ENCODE data around the gene GLUD2. TPM values are rescaled to one million over a fixed set of nuclear protein-coding genes. Genes with fewer than 3 reads are reported as not detected.

Gene GLUD2
- total and polyA plus RNA-seq, 4 experiments from 2014 or later = 0.32 to 0.53 (median 0.43) TPM

- DNase-seq = no peak
- H3K4me3 ChIP-seq (ENCODE audit: low read length in 2 of 2) = no peak overlapping the region
- H3K27me3 ChIP-seq (ENCODE audit: insufficient read depth, low read length) = no peaks in the 10 kb centered on the region
- H3K27ac Mint-ChIP-seq = no peak overlapping the region
- H3K36me3 Mint-ChIP-seq = no peaks in the 10 kb centered on the region
- H3K27me3 Mint-ChIP-seq = peaks cover 0 to 2% of the 10 kb centered on the region in 2 donors
- H3K4me1 ChIP-seq (ENCODE audit: insufficient read depth, low read length) = no peaks in the 10 kb centered on the region
- H3K36me3 ChIP-seq (ENCODE audit: insufficient read depth, low read length) = no peaks in the 10 kb centered on the region
- H3K4me1 Mint-ChIP-seq = no peaks in the 10 kb centered on the region
- peaks cover 0 to 7% (median 0%) of the 10 kb centered on the region in 8 donors for H3K9me3 Mint-ChIP-seq
- H3K9me3 ChIP-seq (ENCODE audit: control insufficient read depth in 1 of 2, low read length in 2 of 2) = no peaks in the 10 kb centered on the region
- ChIA-PET POLR2A (ENCODE audit: partially characterized antibody) (no interaction called here), CTCF (ENCODE audit: partially characterized antibody) (no interaction called here)
- no peak overlapping the region for H3K4me3 Mint-ChIP-seq
- intact Hi-C loops (cut with micrococcal nuclease) = no loop called here
- H3K27ac ChIP-seq (ENCODE audit: low read depth, low read length) = no peak overlapping the region
Measured at GRCh38 chrX:121013897-121014455, 33.4 kb upstream of the GLUD2 start.

- CTCF ChIA-PET (ENCODE audit: partially characterized antibody) = no interaction called here
Measured at GRCh38 chrX:121014826-121015225, 32.6 kb upstream of the GLUD2 start.

GRCh38 chrX:121028419-121028818 lies 19.0 kb upstream of the GLUD2 start:
- Histone ChIP-seq H3K27ac (ENCODE audit: low read depth, low read length) (no peak overlapping the region), H3K4me3 (ENCODE audit: low read length in 2 of 2) (no peak overlapping the region), H3K4me1 (ENCODE audit: insufficient read depth, low read length) (no peaks in the 10 kb centered on the region), H3K27me3 (ENCODE audit: insufficient read depth, low read length) (no peaks in the 10 kb centered on the region), H3K9me3 (ENCODE audit: control insufficient read depth in 1 of 2, low read length in 2 of 2) (no peaks in the 10 kb centered on the region), H3K36me3 (ENCODE audit: insufficient read depth, low read length) (no peaks in the 10 kb centered on the region)
- POLR2A ChIA-PET (ENCODE audit: partially characterized antibody) = no interaction called here
- Mint-ChIP-seq H3K4me3 (no peak overlapping the region), H3K9me3 (no peaks in the 10 kb centered on the region), H3K27me3 (no peaks in the 10 kb centered on the region), H3K36me3 (no peaks in the 10 kb centered on the region), H3K4me1 (no peaks in the 10 kb centered on the region), H3K27ac (no peak overlapping the region)
- no peak for DNase-seq
- CTCF ChIA-PET (ENCODE audit: partially characterized antibody) = no interaction called here
- intact Hi-C loops (cut with micrococcal nuclease) = no loop called here

More at GRCh38 chrX:121014826-121015225, 32.6 kb upstream of the GLUD2 start:
- H3K9me3 Mint-ChIP-seq = peaks cover 0 to 7% (median 0%) of the 10 kb centered on the region in 8 donors
- no peak overlapping the region for H3K27ac Mint-ChIP-seq
- H3K36me3 Mint-ChIP-seq = no peaks in the 10 kb centered on the region
- POLR2A ChIA-PET (ENCODE audit: partially characterized antibody) = no interaction called here
- no peak for DNase-seq
- no peaks in the 10 kb centered on the region for H3K4me1 Mint-ChIP-seq
- H3K27me3 Mint-ChIP-seq = peaks cover 0 to 2% of the 10 kb centered on the region in 2 donors
- H3K9me3 ChIP-seq (ENCODE audit: control insufficient read depth in 1 of 2, low read length in 2 of 2) = no peaks in the 10 kb centered on the region
- no peak overlapping the region for H3K4me3 ChIP-seq (ENCODE audit: low read length in 2 of 2)
- H3K27me3 ChIP-seq (ENCODE audit: insufficient read depth, low read length) = no peaks in the 10 kb centered on the region
- no peak overlapping the region for H3K4me3 Mint-ChIP-seq
- intact Hi-C loops (cut with micrococcal nuclease) = no loop called here
- H3K27ac ChIP-seq (ENCODE audit: low read depth, low read length) = no peak overlapping the region
- H3K36me3 ChIP-seq (ENCODE audit: insufficient read depth, low read length) = no peaks in the 10 kb centered on the region
- no peaks in the 10 kb centered on the region for H3K4me1 ChIP-seq (ENCODE audit: insufficient read depth, low read length)

- H3K4me1 Mint-ChIP-seq = no peaks in the 10 kb centered on the region
- no peak for DNase-seq
- ChIA-PET POLR2A (ENCODE audit: partially characterized antibody) (no interaction called here), CTCF (ENCODE audit: partially characterized antibody) (no interaction called here)
- Histone ChIP-seq H3K27me3 (ENCODE audit: insufficient read depth, low read length) (no peaks in the 10 kb centered on the region), H3K4me3 (ENCODE audit: low read length in 2 of 2) (no peak overlapping the region), H3K4me1 (ENCODE audit: insufficient read depth, low read length) (no peaks in the 10 kb centered on the region), H3K9me3 (ENCODE audit: control insufficient read depth in 1 of 2, low read length in 2 of 2) (no peaks in the 10 kb centered on the region), H3K36me3 (ENCODE audit: insufficient read depth, low read length) (no peaks in the 10 kb centered on the region), H3K27ac (ENCODE audit: low read depth, low read length) (no peak overlapping the region)
- H3K36me3 Mint-ChIP-seq = no peaks in the 10 kb centered on the region
- intact Hi-C loops (cut with micrococcal nuclease) = no loop called here
- no peak overlapping the region for H3K4me3 Mint-ChIP-seq
- H3K27me3 Mint-ChIP-seq = no peaks in the 10 kb centered on the region
- H3K27ac Mint-ChIP-seq = no peak overlapping the region
- H3K9me3 Mint-ChIP-seq = no peaks in the 10 kb centered on the region
Measured at GRCh38 chrX:121030083-121030482, 17.3 kb upstream of the GLUD2 start.

GRCh38 chrX:121032531-121032930 lies 14.9 kb upstream of the GLUD2 start:
- Mint-ChIP-seq H3K4me1 (no peaks in the 10 kb centered on the region), H3K27me3 (no peaks in the 10 kb centered on the region), H3K4me3 (no peak overlapping the region), H3K36me3 (no peaks in the 10 kb centered on the region), H3K9me3 (no peaks in the 10 kb centered on the region), H3K27ac (no peak overlapping the region)
- POLR2A ChIA-PET (ENCODE audit: partially characterized antibody) = no interaction called here
- Histone ChIP-seq H3K27ac (ENCODE audit: low read depth, low read length) (no peak overlapping the region), H3K4me1 (ENCODE audit: insufficient read depth, low read length) (no peaks in the 10 kb centered on the region), H3K36me3 (ENCODE audit: insufficient read depth, low read length) (no peaks in the 10 kb centered on the region), H3K27me3 (ENCODE audit: insufficient read depth, low read length) (no peaks in the 10 kb centered on the region), H3K4me3 (ENCODE audit: low read length in 2 of 2) (no peak overlapping the region), H3K9me3 (ENCODE audit: control insufficient read depth in 1 of 2, low read length in 2 of 2) (no peaks in the 10 kb centered on the region)
- intact Hi-C loops (cut with micrococcal nuclease) = no loop called here
- no peak for DNase-seq
- CTCF ChIA-PET (ENCODE audit: partially characterized antibody) = no interaction called here

GRCh38 chrX:121036137-121036536 lies 11.3 kb upstream of the GLUD2 start:
- Mint-ChIP-seq H3K9me3 (no peaks in the 10 kb centered on the region), H3K27me3 (no peaks in the 10 kb centered on the region), H3K27ac (no peak overlapping the region), H3K4me3 (no peak overlapping the region), H3K36me3 (no peaks in the 10 kb centered on the region), H3K4me1 (no peaks in the 10 kb centered on the region)
- no peak overlapping the region for H3K27ac ChIP-seq (ENCODE audit: low read depth, low read length)
- no peaks in the 10 kb centered on the region for H3K27me3 ChIP-seq (ENCODE audit: insufficient read depth, low read length)
- no peaks in the 10 kb centered on the region for H3K9me3 ChIP-seq (ENCODE audit: control insufficient read depth in 1 of 2, low read length in 2 of 2)
- intact Hi-C loops (cut with micrococcal nuclease) = no loop called here
- H3K4me1 ChIP-seq (ENCODE audit: insufficient read depth, low read length) = no peaks in the 10 kb centered on the region
- ChIA-PET POLR2A (ENCODE audit: partially characterized antibody) (no interaction called here), CTCF (ENCODE audit: partially characterized antibody) (no interaction called here)
- H3K36me3 ChIP-seq (ENCODE audit: insufficient read depth, low read length) = no peaks in the 10 kb centered on the region
- no peak overlapping the region for H3K4me3 ChIP-seq (ENCODE audit: low read length in 2 of 2)
- DNase-seq = no peak

- intact Hi-C loops (cut with micrococcal nuclease) = no loop called here
- no peak overlapping the region for H3K4me3 Mint-ChIP-seq
- no peaks in the 10 kb centered on the region for H3K27me3 Mint-ChIP-seq
- Histone ChIP-seq H3K27me3 (ENCODE audit: insufficient read depth, low read length) (no peaks in the 10 kb centered on the region), H3K27ac (ENCODE audit: low read depth, low read length) (no peak overlapping the region), H3K4me1 (ENCODE audit: insufficient read depth, low read length) (no peaks in the 10 kb centered on the region), H3K4me3 (ENCODE audit: low read length in 2 of 2) (no peak overlapping the region), H3K9me3 (ENCODE audit: control insufficient read depth in 1 of 2, low read length in 2 of 2) (no peaks in the 10 kb centered on the region), H3K36me3 (ENCODE audit: insufficient read depth, low read length) (no peaks in the 10 kb centered on the region)
- H3K4me1 Mint-ChIP-seq = no peaks in the 10 kb centered on the region
- ChIA-PET CTCF (ENCODE audit: partially characterized antibody) (no interaction called here), POLR2A (ENCODE audit: partially characterized antibody) (no interaction called here)
- DNase-seq = no peak
- H3K36me3 Mint-ChIP-seq = no peaks in the 10 kb centered on the region
- H3K9me3 Mint-ChIP-seq = no peaks in the 10 kb centered on the region
- no peak overlapping the region for H3K27ac Mint-ChIP-seq
Measured at GRCh38 chrX:121036951-121037350, 10.5 kb upstream of the GLUD2 start.

- H3K27ac ChIP-seq (ENCODE audit: low read depth, low read length) = no peak overlapping the region
- Mint-ChIP-seq H3K27ac (no peak overlapping the region), H3K27me3 (peaks cover 1 to 9% of the 10 kb centered on the region in 2 donors), H3K36me3 (no peaks in the 10 kb centered on the region), H3K9me3 (peaks cover 0 to 5% (median 0%) of the 10 kb centered on the region in 8 donors), H3K4me3 (no peak overlapping the region), H3K4me1 (no peaks in the 10 kb centered on the region)
- H3K9me3 ChIP-seq (ENCODE audit: control insufficient read depth in 1 of 2, low read length in 2 of 2) = no peaks in the 10 kb centered on the region
- no peaks in the 10 kb centered on the region for H3K27me3 ChIP-seq (ENCODE audit: insufficient read depth, low read length)
- no peaks in the 10 kb centered on the region for H3K36me3 ChIP-seq (ENCODE audit: insufficient read depth, low read length)
- no peaks in the 10 kb centered on the region for H3K4me1 ChIP-seq (ENCODE audit: insufficient read depth, low read length)
- intact Hi-C loops (cut with micrococcal nuclease) = no loop called here
- CTCF ChIA-PET (ENCODE audit: partially characterized antibody) = no interaction called here
- POLR2A ChIA-PET (ENCODE audit: partially characterized antibody) = no interaction called here
- H3K4me3 ChIP-seq (ENCODE audit: low read length in 2 of 2) = no peak overlapping the region
- no peak for DNase-seq
Measured at GRCh38 chrX:121050781-121051180, 3.4 kb downstream of the GLUD2 start.
